NCI-H1105 treated with DMSO at 0.1 percent for 48 hours (cell line): ENCODE measurements around the gene RHOU.

ENCODE experiments used
- DNase-seq: peaks from one replicate; lab custom pipeline; 2025; lab: John Stamatoyannopoulos, UW

The RHOU gene

GRCh38 chr1:228737601-228738041 lies 2.3 kb downstream of the RHOU start:
- DNase-seq, result no peak

GRCh38 chr1:228739826-228740225 lies 4.5 kb downstream of the RHOU start:
- DNase-seq, result no peak

GRCh38 chr1:228740543-228741317 lies 5.5 kb downstream of the RHOU start:
- no peak for DNase-seq

GRCh38 chr1:228742281-228742860 lies 7.1 kb downstream of the RHOU start:
- DNase-seq, result no peak

- DNase-seq, result no peak
These were observed 8.1 kb downstream of the RHOU start for GRCh38 chr1:228743405-228743804.

- no peak for DNase-seq
These were observed 9.1 kb downstream of the RHOU start for GRCh38 chr1:228744356-228744755.

- no peak for DNase-seq
These were observed 9.6 kb downstream of the RHOU start for GRCh38 chr1:228744918-228745317.

GRCh38 chr1:228745497-228745896 lies 10.2 kb downstream of the RHOU start:
- no peak for DNase-seq

- DNase-seq, result no peak
These were observed 12.1 kb downstream of the RHOU start for GRCh38 chr1:228747301-228747935.

- no peak for DNase-seq
These were observed 12.8 kb downstream of the RHOU start for GRCh38 chr1:228748029-228748428.

- no peak for DNase-seq
These were observed 13.2 kb downstream of the RHOU start for GRCh38 chr1:228748431-228748830.

- DNase-seq, result no peak
These were observed 14.5 kb downstream of the RHOU start for GRCh38 chr1:228749765-228750164.

- no peak for DNase-seq
These were observed 15.6 kb downstream of the RHOU start for GRCh38 chr1:228750915-228751314.

- no peak for DNase-seq
These were observed 16.2 kb downstream of the RHOU start for GRCh38 chr1:228751360-228752098.

GRCh38 chr1:228752258-228752657 lies 17.0 kb downstream of the RHOU start:
- no peak for DNase-seq

GRCh38 chr1:228752675-228753265 lies 17.5 kb downstream of the RHOU start:
- DNase-seq, result no peak

- DNase-seq, result no peak
These were observed 18.0 kb downstream of the RHOU start for GRCh38 chr1:228753287-228753686.

- DNase-seq, result no peak
These were observed 18.6 kb downstream of the RHOU start for GRCh38 chr1:228753786-228754360.

- DNase-seq, result no peak
These were observed 19.5 kb downstream of the RHOU start for GRCh38 chr1:228754646-228755268.

- DNase-seq, result no peak
These were observed 20.5 kb downstream of the RHOU start for GRCh38 chr1:228755800-228756199.

- no peak for DNase-seq
These were observed 21.2 kb downstream of the RHOU start for GRCh38 chr1:228756457-228756856.
